Measurements from ENCODE around the gene MRFAP1L1.

The MRFAP1L1 gene

DNA sequence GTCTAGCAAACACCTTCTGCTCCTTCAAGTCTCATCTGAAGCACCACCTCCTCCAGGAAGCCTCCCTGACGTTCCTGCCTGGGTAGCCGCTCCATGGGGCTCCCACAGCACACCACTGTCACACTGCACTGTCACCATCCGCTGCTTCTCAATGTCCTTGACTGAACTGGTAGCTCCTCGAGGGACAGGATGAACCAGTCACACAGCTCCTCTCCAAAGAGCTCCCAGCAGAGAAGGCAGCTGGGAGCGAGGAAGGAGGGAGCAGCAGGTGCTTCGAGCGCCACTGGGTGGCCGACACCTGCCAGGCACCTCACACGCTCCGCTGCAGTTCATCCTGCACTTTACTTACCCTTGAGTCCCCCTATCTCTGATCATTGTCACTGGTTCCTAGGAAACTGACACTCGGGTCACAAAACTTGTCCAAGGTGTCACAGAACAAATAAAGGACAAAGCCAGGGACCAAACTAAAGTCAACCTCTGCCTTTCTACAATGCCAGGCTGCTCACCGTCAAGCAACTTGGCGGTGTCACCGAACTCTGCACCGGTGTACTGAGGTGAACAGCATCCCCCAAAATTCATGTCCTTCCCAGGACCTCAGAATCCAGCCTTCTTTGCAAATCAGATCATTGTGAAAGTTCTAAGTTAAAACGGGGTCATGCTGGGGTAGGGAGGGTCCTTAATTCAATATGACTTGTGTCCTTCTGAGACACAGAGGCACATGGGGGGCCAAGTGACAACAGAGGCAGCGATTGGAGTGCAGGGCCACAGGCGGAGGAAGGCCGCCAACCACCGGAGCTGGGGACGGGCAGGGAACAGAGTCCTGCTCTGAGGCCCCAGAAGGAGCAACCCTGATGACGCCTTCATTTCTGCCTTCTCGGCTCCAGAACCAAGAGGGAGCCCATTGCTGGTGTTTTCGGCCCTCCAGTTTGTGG lies 21.5 kb downstream of the MRFAP1L1 start:
- Histone ChIP-seq H3K4me1 (no peaks in the 10 kb centered on the region), H3K9me3 (ENCODE audit: control insufficient read depth, low read length) (no peaks in the 10 kb centered on the region), H3K4me3 (ENCODE audit: low read depth, low read length) (no peak overlapping the region), H2AFZ (no peak overlapping the region), H3K36me3 (ENCODE audit: control insufficient read depth, insufficient read depth, low read length) (no peaks in the 10 kb centered on the region), H3K4me2 (ENCODE audit: low read length) (no peak overlapping the region), H3K27ac (no peak overlapping the region), H3K27me3 (ENCODE audit: control insufficient read depth, insufficient read depth, low read length) (no peaks in the 10 kb centered on the region), H3K9ac (no peak overlapping the region), H3K79me2 (peaks cover 2% of the 10 kb centered on the region)
- TF ChIP-seq, protein P1, sequence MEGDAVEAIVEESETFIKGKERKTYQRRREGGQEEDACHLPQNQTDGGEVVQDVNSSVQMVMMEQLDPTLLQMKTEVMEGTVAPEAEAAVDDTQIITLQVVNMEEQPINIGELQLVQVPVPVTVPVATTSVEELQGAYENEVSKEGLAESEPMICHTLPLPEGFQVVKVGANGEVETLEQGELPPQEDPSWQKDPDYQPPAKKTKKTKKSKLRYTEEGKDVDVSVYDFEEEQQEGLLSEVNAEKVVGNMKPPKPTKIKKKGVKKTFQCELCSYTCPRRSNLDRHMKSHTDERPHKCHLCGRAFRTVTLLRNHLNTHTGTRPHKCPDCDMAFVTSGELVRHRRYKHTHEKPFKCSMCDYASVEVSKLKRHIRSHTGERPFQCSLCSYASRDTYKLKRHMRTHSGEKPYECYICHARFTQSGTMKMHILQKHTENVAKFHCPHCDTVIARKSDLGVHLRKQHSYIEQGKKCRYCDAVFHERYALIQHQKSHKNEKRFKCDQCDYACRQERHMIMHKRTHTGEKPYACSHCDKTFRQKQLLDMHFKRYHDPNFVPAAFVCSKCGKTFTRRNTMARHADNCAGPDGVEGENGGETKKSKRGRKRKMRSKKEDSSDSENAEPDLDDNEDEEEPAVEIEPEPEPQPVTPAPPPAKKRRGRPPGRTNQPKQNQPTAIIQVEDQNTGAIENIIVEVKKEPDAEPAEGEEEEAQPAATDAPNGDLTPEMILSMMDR (IDR thresholded peaks at IDR 0.05), result no peak

DNA sequence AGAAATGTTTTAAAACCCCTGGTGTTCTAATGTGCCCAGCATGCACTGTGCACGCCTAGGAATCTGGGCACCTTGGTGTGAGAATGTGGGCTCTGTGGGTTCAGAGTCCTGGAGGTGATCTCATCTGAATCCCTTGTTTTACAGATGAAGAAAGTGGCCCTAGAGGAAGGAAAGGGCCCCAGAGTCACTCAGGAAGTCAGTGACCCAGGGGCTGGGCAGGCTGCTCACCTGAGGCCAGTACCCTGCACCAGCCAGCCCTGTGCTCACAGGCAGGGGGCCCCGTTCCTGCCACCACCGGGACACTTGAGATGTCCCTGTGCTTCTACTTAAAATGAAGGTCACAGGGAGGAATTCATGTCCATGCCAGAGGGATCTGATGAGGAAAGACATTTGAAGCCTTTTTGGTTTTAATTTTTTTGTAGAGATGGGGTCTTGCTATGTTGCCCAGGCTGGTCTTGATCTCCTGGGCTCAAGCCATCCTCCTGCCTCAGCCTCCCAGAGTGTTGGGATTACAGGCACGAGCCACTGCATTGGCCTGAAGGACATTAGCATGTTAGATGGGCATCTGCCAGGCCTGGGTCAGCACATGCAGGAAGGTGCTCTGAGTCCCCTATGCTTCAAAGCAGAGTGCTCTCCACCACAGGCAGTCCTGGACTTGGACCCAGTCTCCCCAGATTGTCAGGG lies 23.4 kb downstream of the MRFAP1L1 start:
- Histone ChIP-seq H3K4me1 (no peaks in the 10 kb centered on the region), H3K4me3 (ENCODE audit: low read depth, low read length) (no peak overlapping the region), H3K27ac (no peak overlapping the region), H3K4me2 (ENCODE audit: low read length) (no peak overlapping the region), H2AFZ (no peak overlapping the region), H3K36me3 (ENCODE audit: control insufficient read depth, insufficient read depth, low read length) (no peaks in the 10 kb centered on the region), H3K9me3 (ENCODE audit: control insufficient read depth, low read length) (no peaks in the 10 kb centered on the region), H3K79me2 (peaks cover under 1% of the 10 kb centered on the region), H3K9ac (no peak overlapping the region), H3K27me3 (ENCODE audit: control insufficient read depth, insufficient read depth, low read length) (no peaks in the 10 kb centered on the region)
- TF ChIP-seq, protein P1 (IDR thresholded peaks at IDR 0.05), result no peak

DNA sequence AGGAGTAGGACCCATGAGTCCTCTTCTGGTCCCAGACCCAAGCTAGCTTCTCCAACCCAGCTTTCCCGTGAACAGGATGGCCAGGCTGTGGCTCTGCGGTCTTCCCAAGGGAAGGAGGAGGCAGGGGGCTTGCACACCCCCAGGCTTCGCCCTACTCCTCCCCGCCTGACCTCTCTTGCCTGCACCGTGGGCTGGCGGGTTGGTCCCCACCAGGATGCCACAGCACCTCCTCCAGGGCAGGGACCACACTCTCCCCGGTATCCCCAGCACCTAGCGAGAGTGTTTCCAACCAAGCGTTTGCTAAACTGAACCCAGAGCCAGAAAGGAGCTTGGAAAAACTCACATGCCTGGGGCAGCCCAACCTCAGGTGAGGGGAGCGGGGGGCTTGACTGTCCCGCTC lies 25.0 kb downstream of the MRFAP1L1 start:
- Histone ChIP-seq H3K4me1 (no peaks in the 10 kb centered on the region), H3K9ac (no peak overlapping the region), H2AFZ (no peak overlapping the region), H3K27me3 (ENCODE audit: control insufficient read depth, insufficient read depth, low read length) (no peaks in the 10 kb centered on the region), H3K36me3 (ENCODE audit: control insufficient read depth, insufficient read depth, low read length) (no peaks in the 10 kb centered on the region), H3K9me3 (ENCODE audit: control insufficient read depth, low read length) (no peaks in the 10 kb centered on the region), H3K27ac (no peak overlapping the region), H3K4me2 (ENCODE audit: low read length) (no peak overlapping the region), H3K79me2 (no peaks in the 10 kb centered on the region), H3K4me3 (ENCODE audit: low read depth, low read length) (no peak overlapping the region)
- TF ChIP-seq, protein P1 (IDR thresholded peaks at IDR 0.05), result no peak

DNA sequence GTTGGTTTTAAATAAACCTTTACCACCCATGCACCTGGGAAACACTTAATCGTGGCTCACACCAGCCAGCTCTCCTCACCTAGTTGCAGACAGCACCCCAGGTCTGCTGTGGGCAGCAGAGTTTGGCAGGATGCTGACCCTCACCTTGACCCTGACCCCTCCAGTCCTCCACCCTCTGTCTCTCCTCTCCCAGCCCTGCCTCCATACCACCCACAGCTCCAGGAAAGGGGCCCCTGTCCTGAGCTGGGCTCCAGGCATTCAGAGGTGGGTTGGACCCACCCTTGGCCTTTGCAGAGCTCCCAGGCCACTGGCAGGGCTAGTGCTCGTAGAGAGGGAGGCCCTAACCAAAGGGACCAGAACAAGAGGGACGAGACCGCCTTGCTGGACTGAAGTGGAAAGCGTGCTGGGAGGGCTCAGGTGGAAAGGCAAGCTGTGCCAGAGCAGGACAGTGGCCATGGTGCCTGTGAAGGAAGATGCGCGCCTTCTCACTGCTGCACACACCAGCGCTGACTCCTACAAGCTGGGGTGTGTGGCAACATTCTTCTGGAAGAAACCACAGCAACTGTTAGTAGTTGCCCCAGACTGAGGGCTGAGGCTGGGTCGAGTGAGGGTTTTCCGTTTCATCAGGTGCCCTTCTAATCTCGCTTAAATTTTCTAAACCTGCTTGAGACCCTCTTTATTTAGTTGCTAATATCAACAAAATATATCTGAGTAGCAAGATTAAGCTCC lies 26.6 kb downstream of the MRFAP1L1 start:
- Histone ChIP-seq H3K36me3 (ENCODE audit: control insufficient read depth, insufficient read depth, low read length) (no peaks in the 10 kb centered on the region), H2AFZ (no peak overlapping the region), H3K4me1 (no peaks in the 10 kb centered on the region), H3K4me2 (ENCODE audit: low read length) (no peak overlapping the region), H3K4me3 (ENCODE audit: low read depth, low read length) (no peak overlapping the region), H3K9ac (no peak overlapping the region), H3K27ac (no peak overlapping the region), H3K79me2 (no peaks in the 10 kb centered on the region), H3K27me3 (ENCODE audit: control insufficient read depth, insufficient read depth, low read length) (no peaks in the 10 kb centered on the region), H3K9me3 (ENCODE audit: control insufficient read depth, low read length) (no peaks in the 10 kb centered on the region)
- TF ChIP-seq, protein P1 (IDR thresholded peaks at IDR 0.05), result no peak
